HG02759 (cell line): ENCODE measurements around the gene DPF3.

Experiments used
- ATAC-seq: cut with Tn5 transposase; IDR thresholded peaks from one replicate; pipeline ENCODE4 v1.9.1; 2021; ENCODE audit warnings: mild to moderate bottlenecking, moderate library complexity; ENCODE audit not compliant: unreplicated experiment

Gene DPF3

DNA sequence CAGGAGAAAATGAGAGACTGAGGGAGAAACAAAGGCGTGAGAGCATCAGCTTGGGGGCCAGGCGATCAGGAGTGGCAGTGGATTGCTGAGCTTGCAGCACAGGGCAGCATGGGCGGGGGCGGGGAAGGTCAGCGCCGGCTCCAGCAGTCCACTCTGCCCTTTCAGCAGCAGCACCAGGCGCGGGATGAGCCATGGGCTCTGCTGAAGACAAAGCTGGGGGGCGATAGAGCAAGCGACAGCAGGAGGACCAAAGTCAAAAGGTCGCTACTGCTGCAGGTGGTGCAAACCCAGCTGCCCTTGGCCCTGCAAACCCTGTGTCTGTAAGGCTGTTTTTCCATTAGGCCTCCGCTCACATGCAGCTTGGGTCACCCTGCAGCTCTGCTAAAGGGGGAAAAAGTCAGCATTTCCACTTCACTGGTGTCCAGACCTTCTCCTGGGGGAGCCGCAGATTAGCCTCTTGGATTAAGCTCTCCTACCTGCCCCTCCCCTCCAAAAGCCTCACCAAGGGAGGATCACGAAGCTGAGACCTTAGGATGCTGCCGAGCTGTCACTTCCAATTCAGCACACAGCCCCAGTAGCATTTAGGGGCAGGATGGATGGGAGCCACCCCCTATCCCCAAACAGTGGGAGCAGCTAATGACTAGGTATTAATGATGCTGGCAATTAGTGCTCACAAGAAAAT, 204.8 kb downstream of the DPF3 start:
- ATAC-seq = no peak

DNA sequence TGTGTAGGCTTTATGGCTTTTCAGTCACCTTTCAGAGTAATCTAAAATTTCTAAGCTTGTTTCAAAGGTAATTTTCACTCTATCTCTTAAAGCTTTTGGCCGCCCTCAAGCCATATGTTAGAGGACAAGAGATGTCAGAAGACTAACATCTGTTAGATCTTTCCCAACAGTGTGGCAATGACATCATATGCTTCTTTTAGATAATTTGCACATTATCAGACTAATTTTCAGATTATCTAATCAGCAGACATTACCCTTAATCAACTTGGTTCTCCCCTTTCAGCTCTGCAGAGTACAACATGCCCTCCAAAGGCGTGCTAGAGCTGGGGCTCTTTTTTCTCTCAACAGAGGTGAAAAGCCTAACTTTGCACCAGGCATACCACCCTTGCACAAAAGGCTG, 207.1 kb downstream of the DPF3 start:
- no peak for ATAC-seq

DNA sequence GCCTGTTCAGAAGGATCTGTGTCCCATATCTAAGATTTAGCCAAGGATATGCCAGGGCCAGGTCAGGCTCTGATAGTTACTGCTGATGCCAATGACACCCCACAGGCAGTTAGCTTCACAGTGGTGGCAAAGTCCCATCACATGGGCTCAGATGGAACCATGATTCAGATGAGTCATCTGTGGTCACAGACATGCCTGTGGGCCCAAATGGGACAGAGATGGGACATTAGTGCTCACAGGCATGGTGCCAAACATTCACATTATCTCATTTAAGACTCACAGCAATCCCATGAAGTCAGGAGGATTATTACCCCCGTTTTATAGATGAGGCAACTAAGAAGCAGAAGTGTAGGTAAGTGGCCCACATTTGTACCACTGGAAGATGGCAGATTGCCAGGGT, 207.8 kb downstream of the DPF3 start:
- no peak for ATAC-seq

DNA sequence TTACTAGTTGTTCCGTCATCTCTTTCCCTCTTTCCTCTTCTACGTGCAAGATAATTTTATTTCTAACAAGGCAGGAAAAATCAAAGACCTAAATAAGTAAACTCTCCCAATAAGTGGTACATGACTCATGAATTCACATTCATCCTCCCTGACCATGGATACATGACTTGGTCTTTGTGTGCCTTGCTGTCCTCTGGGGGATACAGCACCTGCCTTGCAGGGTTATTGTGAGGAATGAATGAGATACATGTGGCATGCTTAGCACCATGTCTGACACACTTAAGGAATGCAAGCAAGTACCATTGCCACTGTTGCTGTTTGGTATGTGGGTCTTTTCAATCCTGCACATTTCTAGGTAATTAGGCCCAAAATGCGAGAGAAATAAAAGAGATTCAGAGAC, 208.4 kb downstream of the DPF3 start:
- no peak for ATAC-seq

DNA sequence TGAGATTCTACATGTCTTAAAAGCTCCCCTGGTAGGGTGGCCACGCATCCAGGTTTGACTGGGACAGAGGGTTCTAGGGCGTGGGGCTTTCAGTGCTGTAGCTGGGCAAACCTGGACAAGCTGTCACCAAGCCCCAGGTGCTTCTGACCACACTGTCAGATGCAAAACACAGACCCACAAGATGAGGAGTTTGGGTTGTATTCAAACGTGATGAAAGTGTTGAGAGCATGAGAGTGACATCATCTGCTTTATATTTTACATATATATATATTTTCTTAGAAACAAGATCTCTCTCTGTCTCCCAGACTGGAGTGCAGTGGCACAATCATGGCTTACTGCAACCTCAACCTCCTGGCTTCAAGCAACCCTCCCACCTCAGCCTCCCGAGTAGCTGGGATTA, 210.1 kb downstream of the DPF3 start:
- ATAC-seq = no peak

DNA sequence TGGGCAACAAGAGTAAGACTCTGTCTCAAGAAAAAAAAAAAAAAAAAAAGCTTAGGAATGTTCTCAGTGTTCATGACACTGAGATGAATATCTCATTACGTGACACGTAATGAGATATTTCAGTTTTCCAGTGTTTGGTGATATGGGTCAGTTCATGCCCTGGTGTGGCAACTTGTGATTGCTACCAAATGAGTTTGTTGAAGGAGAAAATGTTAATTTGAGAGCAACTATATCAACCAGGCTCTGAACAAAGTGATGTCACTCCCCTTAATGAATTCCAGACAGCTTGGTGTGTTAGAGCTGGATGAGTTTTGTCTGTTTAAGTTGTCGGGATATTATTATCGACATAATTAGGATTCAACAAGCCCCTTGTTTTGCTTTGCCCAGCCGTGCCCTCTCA, 211.7 kb downstream of the DPF3 start:
- ATAC-seq = no peak

DNA sequence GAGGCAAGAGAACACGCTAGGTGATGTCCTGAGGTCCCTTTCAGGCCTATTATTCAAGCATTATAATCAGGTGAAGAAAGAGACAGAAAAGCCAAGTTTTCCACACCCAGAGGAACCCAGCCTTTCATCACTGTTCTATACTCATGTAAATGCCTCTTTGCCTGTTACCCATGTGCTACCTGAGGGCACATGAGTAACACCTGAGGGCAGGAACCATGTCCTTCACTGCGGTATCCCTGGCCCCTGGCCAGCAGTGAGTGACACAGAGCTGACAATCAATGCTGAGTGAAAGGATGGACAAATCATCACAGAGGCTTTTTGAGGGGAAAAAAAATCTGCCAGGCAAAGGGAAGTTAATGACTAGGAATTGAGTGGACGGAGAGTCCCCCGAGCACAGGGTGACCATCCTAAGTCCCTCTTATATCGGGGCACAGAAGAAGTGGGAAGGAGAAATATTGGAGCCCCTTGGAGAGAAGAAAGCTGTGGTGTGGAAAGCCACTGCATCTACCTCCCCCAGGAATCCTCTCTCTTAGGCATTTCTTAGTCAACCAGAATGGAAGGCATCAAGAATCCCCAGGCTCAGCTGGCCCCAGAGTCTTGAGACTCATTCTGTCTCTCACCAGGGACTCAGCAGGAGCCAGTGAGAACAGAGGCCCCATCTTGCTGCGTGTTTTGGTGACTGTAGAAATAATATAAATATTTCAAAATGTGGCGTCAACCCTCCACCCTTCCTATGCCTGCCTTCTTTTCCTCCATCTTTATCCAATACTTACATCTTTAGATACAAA, 212.9 kb downstream of the DPF3 start:
- ATAC-seq = no peak

DNA sequence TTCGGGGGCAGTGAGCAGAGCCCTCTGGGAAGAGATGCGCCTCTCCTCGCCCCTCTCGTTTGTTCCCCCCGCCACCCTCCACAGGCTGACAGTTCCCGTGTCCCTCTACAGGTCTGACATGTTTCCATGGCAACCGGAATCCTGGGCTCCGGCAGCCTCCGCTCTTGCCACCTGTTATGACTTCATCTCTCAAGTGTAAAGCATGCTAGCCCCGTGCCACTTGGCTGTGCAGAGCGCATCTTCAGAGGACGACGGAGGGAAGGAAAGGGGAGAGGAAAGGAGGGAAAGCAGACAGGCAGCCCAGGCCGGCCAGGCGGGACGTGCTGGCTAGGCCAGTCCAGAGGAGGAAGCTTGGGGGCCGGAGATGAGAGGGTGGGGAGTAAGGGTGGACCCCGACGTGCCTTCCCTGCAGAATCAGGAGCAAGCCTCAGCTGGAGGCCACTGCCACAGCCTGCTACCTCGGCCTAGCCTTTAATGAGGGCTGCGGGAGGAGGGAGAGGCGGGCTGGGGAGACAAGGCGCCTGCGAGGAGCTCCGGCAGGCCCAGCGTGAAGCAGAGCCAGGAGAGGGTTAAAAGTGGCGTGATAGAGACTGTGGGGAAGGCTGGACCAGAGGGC, 214.3 kb downstream of the DPF3 start:
- no peak for ATAC-seq

DNA sequence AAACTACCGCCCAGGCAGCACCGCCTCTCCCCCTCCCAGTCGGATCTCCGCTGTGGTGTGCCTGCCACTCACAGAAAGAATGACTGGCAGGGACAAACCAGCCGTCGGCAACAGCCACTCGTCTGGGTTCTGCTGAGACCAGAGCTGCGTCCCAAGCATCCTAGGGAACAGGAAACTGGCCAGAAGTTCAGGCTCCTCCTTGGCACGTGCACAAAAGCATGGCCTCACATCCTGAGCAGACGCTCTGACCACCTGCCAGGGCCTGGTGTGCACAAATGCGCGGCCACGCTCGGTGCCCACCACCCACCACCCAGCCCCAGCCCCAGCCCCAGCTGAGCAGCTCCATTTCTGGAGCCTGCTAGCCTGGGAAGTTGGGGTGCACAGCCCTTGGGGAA, 214.8 kb downstream of the DPF3 start:
- ATAC-seq = no peak

DNA sequence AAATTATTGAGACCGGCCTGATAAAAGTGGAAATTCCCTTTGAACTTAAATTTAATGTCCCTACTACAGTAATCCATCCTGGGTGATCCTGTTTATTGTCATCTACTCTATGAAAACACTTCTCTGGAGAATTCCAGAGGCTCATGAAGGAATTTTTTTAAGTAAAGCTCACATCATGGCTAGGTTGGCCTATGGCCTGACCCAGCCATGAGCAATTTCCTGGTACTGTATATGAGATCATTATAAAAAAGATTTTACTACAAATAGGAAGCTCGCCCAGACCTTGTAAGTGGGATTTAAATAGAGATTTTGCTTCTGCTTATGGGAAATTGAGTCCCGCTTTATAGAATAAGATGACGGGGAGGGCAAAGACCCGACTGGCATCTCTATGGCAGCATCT, 215.5 kb downstream of the DPF3 start:
- no peak for ATAC-seq

DNA sequence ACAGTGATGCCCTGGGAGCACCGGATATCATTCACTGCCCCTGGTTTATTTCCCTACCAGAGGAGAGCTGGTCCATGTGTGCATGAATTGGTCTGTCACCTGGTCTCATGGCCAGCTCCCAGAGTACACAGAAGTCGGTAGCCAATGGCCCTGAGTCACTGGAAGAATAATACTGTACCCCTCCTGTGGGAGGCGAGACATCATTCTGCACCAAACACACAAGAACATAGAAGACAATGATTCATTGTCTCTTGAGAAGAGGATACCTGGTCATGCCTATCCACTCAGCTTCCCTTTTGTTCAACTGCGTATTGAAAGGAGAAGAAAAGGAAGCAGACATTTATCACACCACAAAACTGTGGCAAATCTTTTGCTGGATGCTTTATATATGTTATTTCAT, 216.2 kb downstream of the DPF3 start:
- no peak for ATAC-seq

DNA sequence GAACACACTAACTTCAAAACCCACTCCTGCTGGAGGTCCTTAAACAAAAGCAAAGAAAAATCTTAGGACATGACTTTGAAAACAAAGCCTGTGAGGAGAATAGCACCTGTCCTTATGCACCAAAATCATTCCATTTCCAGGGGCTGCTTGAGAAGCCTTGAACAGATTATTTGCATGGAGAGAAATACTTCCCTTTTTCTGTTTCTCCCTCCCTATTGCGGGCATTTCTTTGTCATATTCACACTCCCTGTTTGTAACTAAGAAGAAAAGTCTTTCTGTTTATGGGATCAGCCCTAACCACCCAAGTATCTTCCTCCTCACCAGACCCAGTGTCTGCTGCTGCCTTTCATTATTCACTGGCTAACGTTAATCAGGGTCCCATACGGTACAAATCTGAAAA, 218.8 kb downstream of the DPF3 start:
- no peak for ATAC-seq

DNA sequence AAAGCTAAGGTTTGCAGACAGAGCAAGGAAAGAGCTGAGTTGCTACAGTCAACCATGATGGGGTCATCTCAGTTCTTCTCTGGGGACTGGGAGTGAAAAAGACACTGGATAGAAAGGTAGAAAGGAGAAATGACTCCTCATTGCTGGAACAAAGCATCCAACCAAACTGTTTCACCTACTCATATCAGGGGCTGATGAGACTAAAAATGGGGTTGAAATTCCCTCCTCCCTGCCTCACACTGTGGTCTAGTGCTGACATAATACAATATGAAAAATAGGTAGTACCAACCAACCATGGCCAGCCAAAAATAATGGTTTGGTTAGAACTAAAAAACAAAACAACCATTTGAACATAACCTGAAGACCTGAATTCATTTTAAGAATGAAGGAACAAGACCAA, 220.7 kb downstream of the DPF3 start:
- ATAC-seq = no peak

DNA sequence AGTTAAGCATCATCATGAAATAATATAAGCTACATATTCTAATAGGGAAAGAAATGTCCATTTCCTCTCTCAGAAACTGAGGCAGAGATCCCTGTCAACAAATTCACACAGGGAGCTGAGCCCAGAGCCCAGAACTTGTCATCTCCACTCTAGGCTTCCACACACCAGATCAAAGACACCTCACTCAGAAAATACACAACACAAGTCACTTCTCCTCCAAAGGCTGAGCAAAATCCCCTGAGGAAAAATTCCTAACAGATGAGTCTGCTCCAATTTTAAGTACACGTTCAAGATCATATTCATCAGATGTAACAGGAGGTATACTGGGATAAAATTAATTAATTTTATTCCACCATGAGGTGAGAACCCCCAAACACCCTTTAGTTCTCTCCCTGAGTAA, 227.3 kb downstream of the DPF3 start:
- no peak for ATAC-seq

DNA sequence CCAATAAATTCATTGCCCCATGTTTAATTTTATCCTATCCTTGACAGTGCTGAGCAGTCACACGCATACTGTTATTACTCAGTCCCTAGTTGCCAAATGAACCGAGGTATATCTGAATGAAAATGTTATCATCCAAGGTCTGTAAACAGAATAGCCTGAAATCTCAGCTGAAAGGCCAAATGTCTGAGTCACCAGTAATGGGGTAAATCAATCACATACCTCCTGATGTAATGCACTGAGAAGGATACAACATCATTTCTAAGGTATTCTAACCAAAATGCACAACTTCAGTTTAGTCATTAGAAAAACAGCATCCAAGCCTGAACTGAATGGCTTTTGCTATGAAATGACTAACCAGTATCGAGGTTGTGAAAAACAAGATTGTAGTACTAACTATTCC, 228.6 kb downstream of the DPF3 start:
- no peak for ATAC-seq

DNA sequence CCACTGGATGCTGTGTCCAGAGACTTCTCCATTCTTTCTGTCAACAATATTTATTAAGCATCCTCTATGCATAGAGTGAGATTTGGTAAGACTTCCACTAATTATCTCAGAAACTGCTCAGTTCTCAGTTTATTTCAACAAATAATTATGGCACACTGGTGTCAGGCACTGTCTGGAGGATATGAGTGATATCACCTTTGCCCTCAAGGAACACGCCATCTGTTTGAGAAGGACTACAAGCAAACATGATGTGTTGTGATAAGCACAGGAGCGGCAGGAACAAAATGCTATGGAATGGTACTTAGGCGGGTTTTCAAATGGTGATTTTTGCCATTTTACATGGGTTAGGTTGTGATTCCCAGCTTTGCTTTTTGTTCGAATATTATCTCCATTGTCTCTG, 229.2 kb downstream of the DPF3 start:
- ATAC-seq = no peak

DNA sequence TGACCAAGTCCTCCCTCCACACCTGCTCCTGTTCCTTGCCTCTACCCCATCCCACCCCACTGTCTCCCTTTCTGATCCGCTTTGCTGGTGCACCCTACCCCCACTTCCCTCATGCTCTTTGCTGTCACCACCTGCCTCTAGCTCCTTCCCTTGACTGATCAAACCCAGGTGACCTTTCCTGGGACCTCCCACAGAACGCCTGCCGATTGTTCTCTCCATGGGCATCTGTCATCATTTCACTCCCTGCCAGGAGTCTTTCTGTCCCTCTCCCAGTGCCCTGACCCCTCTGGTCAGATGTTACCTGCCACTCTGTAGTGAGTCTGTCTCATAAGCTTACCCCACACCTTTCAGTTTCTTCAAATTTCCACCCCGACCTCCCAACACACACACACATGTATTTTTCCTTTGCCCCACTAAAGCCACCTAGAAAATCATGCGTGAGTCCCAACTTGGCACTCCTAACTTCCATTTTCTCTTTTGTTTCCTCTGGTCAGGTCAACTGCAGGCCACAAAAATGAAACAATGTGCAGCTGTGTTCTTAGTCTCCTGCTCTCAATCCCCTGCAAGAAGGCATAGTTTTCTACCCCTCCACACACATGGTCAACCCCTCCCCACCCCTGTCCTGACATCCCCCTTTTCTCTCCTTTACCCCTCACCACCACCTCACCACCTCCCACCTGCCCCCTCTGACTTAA, 229.8 kb downstream of the DPF3 start:
- no peak for ATAC-seq

DNA sequence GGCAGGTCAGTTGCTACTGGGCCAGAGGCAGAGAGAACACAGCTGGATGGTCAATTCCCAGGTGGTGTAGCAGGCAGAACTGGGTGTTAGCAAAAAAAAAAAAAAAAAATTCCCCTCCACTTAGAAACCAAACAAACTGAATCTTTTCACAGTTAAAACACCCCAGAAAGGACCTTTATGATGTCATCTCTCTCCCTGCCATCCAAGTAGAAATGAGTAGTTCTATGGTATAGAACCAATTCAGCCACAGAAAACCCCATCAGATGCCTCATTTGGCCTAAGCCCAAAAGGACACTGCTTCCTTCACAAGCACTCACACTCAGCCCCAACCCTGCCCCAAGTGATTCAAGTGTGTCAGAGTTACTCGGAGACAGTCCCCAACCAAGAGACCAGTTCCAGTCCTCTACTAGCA, 230.8 kb downstream of the DPF3 start:
- ATAC-seq = no peak

DNA sequence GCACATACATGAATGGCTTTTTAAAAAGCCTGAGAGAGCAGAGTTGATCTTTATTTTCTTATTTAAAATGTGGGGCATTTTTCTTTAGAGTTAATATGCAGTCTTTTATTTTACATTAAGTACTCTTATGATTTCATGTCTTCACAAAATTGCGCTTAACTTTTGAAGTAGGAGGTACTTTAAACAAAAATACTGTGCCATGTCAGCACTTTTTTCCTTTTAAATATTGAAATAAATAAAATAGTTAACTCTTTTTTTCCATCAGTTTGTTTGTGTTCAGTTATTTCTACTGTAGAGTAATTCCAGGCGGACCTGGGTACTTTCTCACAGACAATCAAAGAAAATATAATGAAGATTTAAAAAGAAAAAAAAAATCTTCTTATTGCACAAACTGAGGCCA, 231.7 kb downstream of the DPF3 start:
- ATAC-seq = no peak

DNA sequence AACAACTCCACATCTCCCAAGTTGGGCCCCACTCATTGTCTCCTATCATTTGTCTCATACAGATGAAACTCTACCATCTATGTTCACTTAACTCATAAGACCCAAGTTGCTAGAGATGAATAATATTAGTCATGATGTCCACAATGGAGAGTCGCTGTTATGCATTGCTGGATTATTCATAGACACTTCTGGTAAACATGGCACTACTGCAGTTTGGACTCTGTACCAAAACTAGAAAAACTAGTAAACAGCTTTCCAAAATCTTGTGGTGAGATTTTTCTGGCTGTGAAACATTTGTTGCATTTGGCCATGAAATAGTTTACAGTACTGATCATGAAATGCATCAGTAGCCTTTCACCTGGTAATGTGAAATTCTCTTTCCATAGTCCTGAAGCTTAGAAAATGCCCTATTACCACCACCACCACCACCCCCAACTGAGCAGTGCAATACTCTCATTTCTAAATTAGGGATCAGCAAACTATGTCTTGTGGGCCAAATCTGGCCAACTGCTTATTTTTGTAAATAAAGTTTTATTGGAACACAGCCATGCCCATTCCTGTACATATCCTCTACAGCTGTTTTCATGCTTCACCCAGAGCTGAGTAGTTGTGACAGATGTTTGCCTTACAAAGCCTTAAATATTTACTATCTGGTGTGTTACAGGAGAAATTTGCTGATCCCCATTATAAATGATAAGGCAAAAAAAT, 236.5 kb downstream of the DPF3 start:
- no peak for ATAC-seq

DNA sequence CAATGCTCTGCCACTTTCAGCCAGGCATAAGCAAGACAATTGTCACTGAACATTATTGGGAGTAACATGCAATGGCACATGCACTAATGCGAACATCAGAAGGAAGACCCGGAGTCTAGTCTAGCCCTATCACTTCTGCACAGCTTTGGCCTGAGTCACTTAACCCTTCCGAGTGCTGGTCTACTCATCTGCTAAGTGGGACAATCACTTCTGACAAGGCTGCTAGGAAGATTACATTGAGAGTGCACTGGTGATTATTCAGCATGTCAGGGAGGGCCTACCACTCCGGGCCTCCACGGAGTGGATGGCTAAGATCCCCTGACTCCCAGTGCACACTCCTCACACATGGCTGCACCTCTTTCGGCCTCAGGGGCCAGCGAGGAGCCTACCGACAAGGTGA, 240.9 kb downstream of the DPF3 start:
- ATAC-seq = no peak
